WTC11 (cell line): ENCODE measurements around the gene CACNA1C.

ENCODE experiments used
- FOXJ3 ChIP-seq: sonication (generic); formaldehyde crosslinking; IDR thresholded peaks from 2 replicates; pipeline ENCODE4 v1.9.0; 2021; ENCODE audit warnings: missing genetic modification reagents, mild to moderate bottlenecking, borderline replicate concordance
- ZNF281 ChIP-seq: sonication (generic); formaldehyde crosslinking; IDR thresholded peaks from 2 replicates; pipeline ENCODE4 v1.8.0; 2023; ENCODE audit warnings: mild to moderate bottlenecking, missing genetic modification reagents

GRCh38 chr12:2494486-2495192 is 441.9 kb downstream of the CACNA1C start:
- TF ChIP-seq ZNF281 (CRISPR knock-in tag) (no peak), FOXJ3 (CRISPR knock-in tag) (no peak)
